Endodermal cell (in vitro differentiated cells): ENCODE measurements around the gene MOSPD3. TPM values are rescaled to one million over a fixed set of nuclear protein-coding genes. Genes with fewer than 3 reads are reported as not detected.

ENCODE experiments used
- DNase-seq: peaks from one replicate; pipeline ENCODE4 v3.0.0-alpha.2; 2017
- H3K27ac ChIP-seq: 2 replicates; pipeline ENCODE4 v1.5.1; 2013; ENCODE audit warnings: mild to moderate bottlenecking, low read depth, low read length, moderate library complexity
- H3K27me3 ChIP-seq: 2 replicates; pipeline ENCODE4 v1.6.1; 2013; ENCODE audit warnings: mild to moderate bottlenecking, low read length, moderate library complexity; ENCODE audit not compliant: insufficient read depth, control insufficient read depth, poor library complexity, severe bottlenecking
- H3K36me3 ChIP-seq: 2 replicates; pipeline ENCODE4 v1.7.0; 2013; ENCODE audit warnings: mild to moderate bottlenecking, low read length, moderate library complexity; ENCODE audit not compliant: control insufficient read depth, insufficient read depth
- H3K4me1 ChIP-seq: one replicate; pipeline ENCODE4 v1.7.0; 2013; ENCODE audit warnings: low read length; ENCODE audit not compliant: control insufficient read depth, insufficient read depth
- H3K4me3 ChIP-seq: 2 replicates; pipeline ENCODE4 v1.5.1; 2013; ENCODE audit warnings: mild to moderate bottlenecking, low read length, moderate library complexity
- H3K9ac ChIP-seq: 2 replicates; pipeline ENCODE4 v1.6.1; 2013; ENCODE audit warnings: mild to moderate bottlenecking, low read length, moderate library complexity; ENCODE audit not compliant: poor library complexity, severe bottlenecking; ENCODE audit errors: extremely low read depth
- H3K9me3 ChIP-seq: 2 replicates; pipeline ENCODE4 v1.6.1; 2013; ENCODE audit warnings: mild to moderate bottlenecking, low read length, moderate library complexity; ENCODE audit not compliant: control insufficient read depth
- H3K27ac Mint-ChIP-seq: 2 replicates; pipeline ENCODE4 v1.8.0; 2020; ENCODE audit warnings: mixed read lengths
- H3K27me3 Mint-ChIP-seq: 2 replicates; pipeline ENCODE4 v1.8.0; 2021; ENCODE audit warnings: mild to moderate bottlenecking, mixed read lengths; ENCODE audit not compliant: insufficient read depth
- H3K36me3 Mint-ChIP-seq: 2 replicates; pipeline ENCODE4 v1.8.0; 2020; ENCODE audit warnings: low read depth, mixed read lengths
- H3K4me1 Mint-ChIP-seq: 2 replicates; pipeline ENCODE4 v1.8.0; 2020; ENCODE audit warnings: mixed read lengths
- H3K4me3 Mint-ChIP-seq: 2 replicates; pipeline ENCODE4 v1.8.0; 2020; ENCODE audit warnings: mild to moderate bottlenecking, moderate library complexity, mixed read lengths
- H3K9me3 Mint-ChIP-seq: 2 replicates; pipeline ENCODE4 v1.8.0; 2020; ENCODE audit warnings: mild to moderate bottlenecking, mixed read lengths
- WGBS, 2 experiments: methylation state at CpG; one replicate each; pipeline versions ENCODE4 v1.1.5 to v1.1.7; 2013; ENCODE audit warnings: missing lambda C conversion rate in 2 of 2, mixed read lengths in 1 of 2; ENCODE audit not compliant: insufficient coverage in 1 of 2, insufficient read length in 1 of 2; 5-methylcytosine and 5-hydroxymethylcytosine counted together
- total RNA-seq, 2 donors: library from RNA; stranded (reverse); fragmentation: NEBNext Ultra II Directional in 1 of 2; extraction: Animal tissue kit (Norgen Biotek cat#: 25700) in 1 of 2; gene quantifications; 2 replicates in 1 of 2; 3 replicates in 1 of 2; pipeline ENCODE4 v1.2.1, GENCODE V29; 2021
- TF ChIP-seq, protein P1 (sequence below): fragments of 200-600 bp; sonication (generic); conservative IDR thresholded peaks from 2 replicates; pipeline ENCODE4 v1.5.0; 2021; ENCODE audit warnings: antibody characterized with exemption, mild to moderate bottlenecking

Gene MOSPD3
- total RNA-seq, 2 donors from 2014 or later, result 19.8 to 25.5 TPM

DNA sequence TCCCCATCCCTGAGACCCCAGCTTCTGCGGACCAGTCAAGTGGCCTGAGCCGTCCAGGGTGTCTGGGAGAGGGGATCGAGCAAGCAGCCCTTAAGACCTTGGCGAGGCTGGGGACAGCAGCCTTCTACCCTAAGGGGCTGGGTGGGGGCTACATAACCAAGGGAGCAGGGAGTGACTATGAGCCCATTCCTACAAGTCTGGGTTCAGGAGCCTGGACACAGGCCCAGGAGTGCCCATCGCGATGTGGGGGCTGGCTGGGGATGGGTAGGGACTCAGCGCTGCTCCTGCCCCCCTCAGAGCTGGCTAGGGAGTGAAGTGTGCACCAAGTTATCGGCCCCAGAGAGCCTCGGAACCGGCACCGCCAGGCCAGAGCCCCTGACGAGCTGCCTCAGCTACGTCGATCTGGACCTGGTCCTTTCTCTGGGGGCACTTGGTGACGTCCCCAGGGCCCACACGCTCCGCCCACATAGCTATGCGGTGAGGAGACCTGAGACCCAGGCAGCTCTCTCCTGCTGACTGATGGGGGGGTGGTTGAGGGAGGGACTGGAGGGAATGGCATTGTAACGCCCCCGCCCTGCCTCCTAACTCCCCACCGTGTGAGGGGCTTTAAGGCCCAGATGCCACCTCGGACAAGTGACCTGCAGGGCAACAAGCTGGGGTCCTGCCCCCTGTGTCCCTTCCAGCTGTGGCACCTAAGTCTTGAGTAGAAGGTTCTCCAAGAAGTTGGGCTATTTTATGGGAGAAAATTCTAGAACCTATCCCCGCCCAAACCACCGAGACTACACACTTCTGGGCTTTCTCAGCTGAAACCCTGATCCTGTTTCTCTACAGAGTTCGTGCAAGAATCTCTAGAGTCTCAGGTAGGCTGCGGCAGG lies 41.1 kb upstream of the MOSPD3 start:
- H3K27me3 ChIP-seq, result no peaks in the 10 kb centered on the region
- peaks cover 4% of the 10 kb centered on the region for H3K4me1 ChIP-seq
- no peaks in the 10 kb centered on the region for H3K9me3 Mint-ChIP-seq
- no peak overlapping the region for H3K4me3 ChIP-seq
- 70 to 72% methylated on average over 9 to 26 of the region's 26 CpGs for WGBS, 2 experiments
- H3K4me3 Mint-ChIP-seq, result peak overlapping the region; percentile 56
- TF ChIP-seq, protein P1, sequence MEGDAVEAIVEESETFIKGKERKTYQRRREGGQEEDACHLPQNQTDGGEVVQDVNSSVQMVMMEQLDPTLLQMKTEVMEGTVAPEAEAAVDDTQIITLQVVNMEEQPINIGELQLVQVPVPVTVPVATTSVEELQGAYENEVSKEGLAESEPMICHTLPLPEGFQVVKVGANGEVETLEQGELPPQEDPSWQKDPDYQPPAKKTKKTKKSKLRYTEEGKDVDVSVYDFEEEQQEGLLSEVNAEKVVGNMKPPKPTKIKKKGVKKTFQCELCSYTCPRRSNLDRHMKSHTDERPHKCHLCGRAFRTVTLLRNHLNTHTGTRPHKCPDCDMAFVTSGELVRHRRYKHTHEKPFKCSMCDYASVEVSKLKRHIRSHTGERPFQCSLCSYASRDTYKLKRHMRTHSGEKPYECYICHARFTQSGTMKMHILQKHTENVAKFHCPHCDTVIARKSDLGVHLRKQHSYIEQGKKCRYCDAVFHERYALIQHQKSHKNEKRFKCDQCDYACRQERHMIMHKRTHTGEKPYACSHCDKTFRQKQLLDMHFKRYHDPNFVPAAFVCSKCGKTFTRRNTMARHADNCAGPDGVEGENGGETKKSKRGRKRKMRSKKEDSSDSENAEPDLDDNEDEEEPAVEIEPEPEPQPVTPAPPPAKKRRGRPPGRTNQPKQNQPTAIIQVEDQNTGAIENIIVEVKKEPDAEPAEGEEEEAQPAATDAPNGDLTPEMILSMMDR, result no peak
- H3K9me3 ChIP-seq, result no peaks in the 10 kb centered on the region
- H3K27me3 Mint-ChIP-seq, result no peaks in the 10 kb centered on the region
- H3K36me3 Mint-ChIP-seq, result peaks cover 17% of the 10 kb centered on the region
- peak; percentile 83 for DNase-seq
- peak overlapping the region; percentile 2 for H3K9ac ChIP-seq
- H3K36me3 ChIP-seq, result peaks cover 4% of the 10 kb centered on the region
- H3K27ac ChIP-seq, result no peak overlapping the region
- H3K4me1 Mint-ChIP-seq, result peaks cover 16% of the 10 kb centered on the region
- peak overlapping the region; percentile 91 for H3K27ac Mint-ChIP-seq

DNA sequence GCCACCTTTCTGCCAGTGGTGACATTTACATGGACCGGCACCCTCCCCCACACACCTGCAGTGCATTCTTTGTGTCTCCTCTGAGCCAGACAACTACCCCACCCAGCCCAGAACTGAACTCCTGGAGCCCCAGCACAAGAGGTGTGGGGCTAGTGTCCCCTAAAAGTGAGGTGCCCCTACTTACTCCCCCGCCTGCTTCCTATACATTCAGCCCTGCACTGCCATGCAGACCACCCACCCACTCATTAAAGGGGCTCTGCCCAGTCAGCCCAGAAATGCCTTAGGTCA lies 40.6 kb upstream of the MOSPD3 start:
- peaks cover 4% of the 10 kb centered on the region for H3K36me3 ChIP-seq
- no peaks in the 10 kb centered on the region for H3K27me3 ChIP-seq
- WGBS, 2 experiments, result 96% methylated on average over 2 of the region's 2 CpGs; no CpG with 5 or more reads in 1 of the 2 experiments
- H3K9me3 Mint-ChIP-seq, result no peaks in the 10 kb centered on the region
- peaks cover 21% of the 10 kb centered on the region for H3K36me3 Mint-ChIP-seq
- peak overlapping the region; percentile 2 for H3K9ac ChIP-seq
- H3K4me1 ChIP-seq, result peaks cover 4% of the 10 kb centered on the region
- H3K27ac ChIP-seq, result no peak overlapping the region
- H3K27me3 Mint-ChIP-seq, result no peaks in the 10 kb centered on the region
- H3K27ac Mint-ChIP-seq, result peak overlapping the region; percentile 91
- H3K4me3 Mint-ChIP-seq, result peak overlapping the region; percentile 40
- DNase-seq, result peak; percentile 77
- TF ChIP-seq, protein P1, result no peak
- peaks cover 16% of the 10 kb centered on the region for H3K4me1 Mint-ChIP-seq
- H3K9me3 ChIP-seq, result no peaks in the 10 kb centered on the region
- no peak overlapping the region for H3K4me3 ChIP-seq

DNA sequence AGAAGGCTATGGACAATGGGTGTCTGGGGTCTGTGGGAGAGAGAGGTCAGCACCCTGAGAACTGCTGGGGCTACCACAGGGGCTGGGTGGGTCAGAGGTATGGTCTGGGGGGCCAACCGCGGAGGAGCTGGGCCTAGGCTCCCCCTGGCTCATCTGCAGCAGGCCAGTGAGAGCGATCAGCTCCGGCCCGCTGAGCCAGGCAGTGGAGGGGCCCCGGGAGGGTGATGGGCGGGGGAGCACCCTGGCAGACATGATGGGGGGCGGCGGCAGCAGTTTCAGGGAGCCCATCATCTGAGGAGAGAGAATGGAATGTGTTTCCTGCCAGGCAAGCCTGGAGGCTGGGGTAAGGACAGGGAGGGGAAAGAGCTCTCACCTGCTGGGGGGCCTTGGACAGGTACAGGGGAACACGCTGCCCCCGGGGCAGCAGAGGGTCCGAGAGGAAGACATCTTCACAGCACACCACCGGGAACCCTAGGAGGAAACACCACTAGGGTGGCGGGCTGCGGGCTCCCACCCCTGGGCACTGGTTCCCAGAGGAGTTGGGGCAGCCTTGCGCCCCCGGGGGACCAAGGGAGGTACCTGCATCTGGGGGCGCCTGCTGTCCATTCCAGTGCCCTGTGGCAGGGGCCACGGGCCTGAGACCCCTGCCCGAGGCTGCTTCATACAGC lies 39.9 kb upstream of the MOSPD3 start:
- Mint-ChIP-seq H3K36me3 (peaks cover 23% of the 10 kb centered on the region), H3K27ac (peak overlapping the region; percentile 91), H3K27me3 (no peaks in the 10 kb centered on the region), H3K9me3 (no peaks in the 10 kb centered on the region), H3K4me1 (peaks cover 16% of the 10 kb centered on the region), H3K4me3 (peak overlapping the region; percentile 40)
- TF ChIP-seq, protein P1, result peak; percentile 32
- Histone ChIP-seq H3K4me3 (no peak overlapping the region), H3K9ac (peak overlapping the region; percentile 2), H3K9me3 (no peaks in the 10 kb centered on the region), H3K27me3 (no peaks in the 10 kb centered on the region), H3K36me3 (peaks cover 5% of the 10 kb centered on the region), H3K27ac (no peak overlapping the region), H3K4me1 (peaks cover 4% of the 10 kb centered on the region)
- WGBS, 2 experiments, result 89 to 90% methylated on average over 11 to 20 of the region's 20 CpGs
- DNase-seq, result peak; percentile 64
